K562 (cell line): ENCODE results near the gene STX19. TPM values are rescaled to one million over a fixed set of nuclear protein-coding genes. Genes with fewer than 3 reads are reported as not detected.

Experiments used
- ATAC-seq: fragments of 200-7000 bp; cut with Tn5 transposase; 3 replicates; pipeline ENCODE4 v1.9.1; 2020; ENCODE audit warnings: moderate library complexity
- BruUV-seq: library from RNA; stranded (reverse); fragments of 400-500 nt; replicated peaks from 2 replicates; lab custom pipeline; 2021; lab: Mats Ljungman, UMichigan
- CTCF ChIA-PET: fragments of 300-600 bp; formaldehyde crosslinking; extraction: SDS; loops from one replicate; lab custom pipeline; 2021; ENCODE audit warnings: low intra/inter-chr PET ratio; lab: Yijun Ruan, JAX
- POLR2A ChIA-PET: fragments of 300-600, 350-650 bp; sonication (Branson Sonifier 250); formaldehyde crosslinking; extraction: SDS; loops from one replicate; lab custom pipeline; 2021; ENCODE audit warnings: antibody characterized with exemption, inconsistent platforms; lab: Yijun Ruan, JAX
- DNase-seq, 4 experiments: peaks; one replicate each; pipeline versions ENCODE4 v3.0.0 to v3.0.0-alpha.2; 2011 to 2018; ENCODE audit warnings: low spot score in 3 of 4, mixed read lengths in 3 of 4; ENCODE audit errors: extremely low read depth in 1 of 4
- FAIRE-seq: peaks from 2 replicates; lab custom pipeline; 2011; peaks lifted over from hg19 to GRCh38; lab: Jason Lieb, UNC
- H2AFZ ChIP-seq: 2 replicates; pipeline ENCODE4 v1.6.0; 2011; ENCODE audit warnings: low read depth, low read length, control low read depth, inconsistent platforms
- H3K27ac ChIP-seq: fragments of 200-600 bp; 3 replicates; pipeline ENCODE4 v1.8.0; 2011; ENCODE audit warnings: low read depth, mild to moderate bottlenecking, control low read depth, inconsistent platforms, low read length, moderate library complexity, mixed read lengths; ENCODE audit errors: extremely low read depth
- H3K27me3 ChIP-seq, 2 experiments: fragments of 300-600 bp in 1 of 2; 2 replicates in 1 of 2; 3 replicates in 1 of 2; pipeline versions ENCODE4 v1.6.0 to v1.8.0; 2011; ENCODE audit warnings: inconsistent platforms in 2 of 2, low read length in 2 of 2, mild to moderate bottlenecking in 1 of 2, mixed read lengths in 1 of 2, moderate library complexity in 1 of 2; ENCODE audit not compliant: control insufficient read depth in 2 of 2, insufficient read depth in 2 of 2
- H3K36me3 ChIP-seq: fragments of 300-600 bp; 3 replicates; pipeline ENCODE4 v1.8.0; 2011; ENCODE audit warnings: mild to moderate bottlenecking, low read length, inconsistent platforms; ENCODE audit not compliant: control insufficient read depth, insufficient read depth
- H3K4me1 ChIP-seq, 2 experiments: fragments of 200-600 bp in 1 of 2; replicated peaks in 1 of 2; 2 replicates in 1 of 2; 3 replicates in 1 of 2; pipeline versions ENCODE4 v1.5.1 to v1.8.0; 2011; ENCODE audit warnings: inconsistent platforms in 2 of 2, low read length in 2 of 2, mild to moderate bottlenecking in 1 of 2, mixed read lengths in 1 of 2, moderate library complexity in 1 of 2; ENCODE audit not compliant: control insufficient read depth in 2 of 2, insufficient read depth in 2 of 2
- H3K4me2 ChIP-seq: 2 replicates; pipeline ENCODE4 v1.6.1; 2011; ENCODE audit warnings: low read length, control low read depth, inconsistent platforms, mixed read lengths; ENCODE audit not compliant: insufficient read depth
- H3K4me3 ChIP-seq: fragments of 200-600 bp; sonication (generic), shearing (Covaris generic); 2 replicates; pipeline ENCODE4 v1.5.1; 2016; ENCODE audit warnings: control low read depth, inconsistent platforms
- H3K79me2 ChIP-seq: fragments of 200-600 bp; 3 replicates; pipeline ENCODE4 v1.8.0; 2011; ENCODE audit warnings: low read length, inconsistent platforms; ENCODE audit not compliant: control insufficient read depth, insufficient read depth
- H3K9ac ChIP-seq, 2 experiments: 2 replicates each; pipeline versions ENCODE4 v1.6.0 to v1.6.1; 2011; ENCODE audit warnings: low read depth in 2 of 2, low read length in 2 of 2, control low read depth in 1 of 2, inconsistent platforms in 1 of 2, mild to moderate bottlenecking in 1 of 2, mixed read lengths in 1 of 2; ENCODE audit not compliant: insufficient read depth in 1 of 2
- H3K9me1 ChIP-seq: one replicate; pipeline ENCODE4 v1.6.0; 2011; ENCODE audit warnings: inconsistent platforms, mild to moderate bottlenecking, low read length, moderate library complexity; ENCODE audit not compliant: control insufficient read depth, insufficient read depth
- H3K9me3 ChIP-seq: replicated peaks from 2 replicates; pipeline ENCODE4 v1.5.1; 2011; ENCODE audit warnings: low read depth, low read length, inconsistent platforms; ENCODE audit not compliant: control insufficient read depth, insufficient read depth
- H4K20me1 ChIP-seq: replicated peaks from 2 replicates; pipeline ENCODE4 v1.6.1; 2011; ENCODE audit warnings: low read length, inconsistent platforms, mixed read lengths; ENCODE audit not compliant: control insufficient read depth, insufficient read depth
- CEBPG ChIP-seq, 3 experiments: fragments of 200-800 bp in 1 of 3; sonication (Bioruptor generic) in 1 of 3; sonication (generic) in 1 of 3; formaldehyde crosslinking in 1 of 3; IDR thresholded peaks in 2 of 3; conservative IDR thresholded peaks in 1 of 3; 2 replicates each; pipeline versions ENCODE4 v1.6.1 to v1.8.0; 2016 to 2022; ENCODE audit warnings: missing compliant biosample characterization in 2 of 3, missing genetic modification characterization in 2 of 3, mild to moderate bottlenecking in 1 of 3, missing genetic modification reagents in 1 of 3
- ESRRA ChIP-seq: fragments of 450-650 bp; IDR thresholded peaks from 2 replicates; pipeline ENCODE4 v1.6.1; 2014; ENCODE audit warnings: low read depth, mild to moderate bottlenecking, moderate library complexity, borderline replicate concordance
- ETS2 ChIP-seq: IDR thresholded peaks from 2 replicates; pipeline ENCODE4 v1.6.1; 2016; ENCODE audit warnings: borderline replicate concordance, missing genetic modification characterization, mild to moderate bottlenecking, moderate library complexity, missing compliant biosample characterization; ENCODE audit not compliant: poor library complexity, severe bottlenecking
- FOSL1 ChIP-seq: fragments of 200-800 bp; sonication (Bioruptor generic); conservative IDR thresholded peaks from 2 replicates; pipeline ENCODE4 v1.6.1; 2016; ENCODE audit warnings: missing genetic modification characterization, missing compliant biosample characterization
- NELFE ChIP-seq: IDR thresholded peaks from 2 replicates; pipeline ENCODE4 v1.6.1; 2011; ENCODE audit warnings: mild to moderate bottlenecking; ENCODE audit not compliant: insufficient read depth, insufficient read length
- NRF1 ChIP-seq, 2 experiments: fragments of 450-650 bp; IDR thresholded peaks in 1 of 2; conservative IDR thresholded peaks in 1 of 2; 2 replicates each; pipeline ENCODE4 v1.6.1; 2014; ENCODE audit warnings: mild to moderate bottlenecking in 2 of 2
- PHF21A ChIP-seq: fragments of 450-650 bp; IDR thresholded peaks from 2 replicates; pipeline ENCODE4 v1.6.1; 2017; ENCODE audit warnings: low read depth, borderline replicate concordance
- RHOXF2B ChIP-seq: fragments of 250-450 bp; sonication (Bioruptor Pico); conservative IDR thresholded peaks from 2 replicates; pipeline ENCODE4 v1.5.1; 2021
- TOE1 ChIP-seq, 2 experiments: fragments of 450-650 bp in 1 of 2; sonication (generic) in 1 of 2; formaldehyde crosslinking in 1 of 2; IDR thresholded peaks; 2 replicates each; pipeline versions ENCODE4 v1.7.1 to v1.8.0; 2016 to 2022; ENCODE audit warnings: borderline replicate concordance in 2 of 2, mild to moderate bottlenecking in 2 of 2, antibody characterized with exemption in 1 of 2, inconsistent platforms in 1 of 2, low read depth in 1 of 2, missing genetic modification reagents in 1 of 2, moderate library complexity in 1 of 2
- TSC22D4 ChIP-seq: fragments of 450-650 bp; IDR thresholded peaks from 2 replicates; pipeline ENCODE4 v1.6.1; 2016; ENCODE audit warnings: missing genetic modification characterization, missing biosample characterization, control low read depth
- ZKSCAN8 ChIP-seq: fragments of 200-800 bp; sonication (Bioruptor generic); IDR thresholded peaks from 2 replicates; pipeline ENCODE4 v1.6.1; 2016; ENCODE audit warnings: missing genetic modification characterization, missing compliant biosample characterization
- ZNF12 ChIP-seq: sonication (generic); formaldehyde crosslinking; IDR thresholded peaks from 2 replicates; pipeline ENCODE4 v1.4.0; 2020; ENCODE audit warnings: mild to moderate bottlenecking, missing genetic modification reagents
- ZNF311 ChIP-seq: fragments of 250-450 bp; sonication (Bioruptor Pico); IDR thresholded peaks from 2 replicates; pipeline ENCODE4 v1.4.0; 2020; ENCODE audit warnings: mild to moderate bottlenecking, moderate library complexity
- WGBS: fragments of 100-300 bp; shearing (Covaris generic); methylation state at CpG from one replicate; pipeline ENCODE4 v1.1.6; 2016; ENCODE audit warnings: low coverage, mixed read lengths; ENCODE audit not compliant: insufficient coverage; ENCODE audit errors: missing lambda C conversion rate; 5-methylcytosine and 5-hydroxymethylcytosine counted together
- in situ Hi-C: fragments of 300-500 bp; cut with MboI; formaldehyde crosslinking; loops from 4 replicates; pipeline ENCODE4 v1.15.0; 2018; ENCODE audit warnings: inconsistent platforms, mixed read lengths
- intact Hi-C: fragments of 100-400 bp; cut with micrococcal nuclease; formaldehyde crosslinking; loops from 2 replicates; pipeline ENCODE4 v1.14.2; 2022
- polyA plus RNA-seq, 8 experiments: library from polyadenylated mRNA; depleted of rRNA in 4 of 8; stranded (reverse) in 5 of 8; unstranded in 3 of 8; fragments of >200 nt; fragmentation: Nextera tagmentation in 2 of 8; fragmentation: Illumina TruSeq in 1 of 8; extraction: Ambion mirVana in 2 of 8; extraction: Trizol in 1 of 8; gene quantifications; 2 replicates each; pipeline versions ENCODE4 v1.2.1 to v1.2.3, GENCODE V29; 2011 to 2014; ENCODE audit warnings: inconsistent platforms in 1 of 8, missing spikeins in 1 of 8
- total RNA-seq, 7 experiments: library from RNA; depleted of rRNA in 6 of 7; stranded (reverse); fragments of >200 nt in 6 of 7; fragmentation: Illumina TruSeq in 2 of 7; extraction: Trizol in 2 of 7; gene quantifications; 2 replicates each; pipeline versions ENCODE4 v1.2.1 to v1.2.3, GENCODE V29; 2011 to 2021; ENCODE audit warnings: low replicate concordance in 1 of 7

The STX19 gene
- total and polyA plus RNA-seq, 9 of the 15 experiments (the other 6 are each of a cell fraction or from before 2014, with no cell fraction given) = 0.04 TPM; not detected in 8

GRCh38 chr3:94012185-94012584 is 16.2 kb downstream of the STX19 start:
- Histone ChIP-seq H3K27me3 (no peaks in the 10 kb centered on the region), H3K4me2 (no peak overlapping the region), H2AFZ (no peak overlapping the region), H3K79me2 (no peaks in the 10 kb centered on the region), H3K4me1 (no peaks in the 10 kb centered on the region), H3K36me3 (0 out of 3 replicates have a peak, but pooled peaks cover 4% of the 10 kb centered on the region), H3K27ac (no peak overlapping the region), H3K9ac (no peak overlapping the region), H4K20me1 (no peaks in the 10 kb centered on the region)
- 88% methylated on average over 1 of the region's 1 CpG for WGBS
- ATAC-seq = no peak
- CTCF ChIA-PET = no interaction called here
- in situ Hi-C loops = no loop called here
- intact Hi-C loops = no loop called here
- no peak for FAIRE-seq
- TF ChIP-seq TOE1 (IDR thresholded peaks at IDR 0.05; ENCODE audit: borderline replicate concordance) (no peak), TOE1 (CRISPR knock-in tag; IDR thresholded peaks at IDR 0.05; ENCODE audit: borderline replicate concordance, low read depth) (no peak), ZKSCAN8 (no peak), RHOXF2B (CRISPR knock-in tag) (no peak), PHF21A (no peak), NELFE (no peak), NRF1 (conservative IDR thresholded peaks at IDR 0.05 in 1 of 2, IDR thresholded peaks at IDR 0.05 in 1 of 2) (no peak), ETS2 (no peak), FOSL1 (tag) (no peak), TSC22D4 (no peak), CEBPG (CRISPR knock-in tag; IDR thresholded peaks at IDR 0.05) (no peak), CEBPG (tag; conservative IDR thresholded peaks at IDR 0.05 in 1 of 2, IDR thresholded peaks at IDR 0.05 in 1 of 2) (no peak), ZNF12 (no peak), ESRRA (no peak), ZNF311 (no peak)
- TF ChIP-seq, all 486 proteins: peak for 0
- no TSS peak for BruUV-seq
- no peak for DNase-seq
- H3K9me3 ChIP-seq = no peaks in the 10 kb centered on the region
- POLR2A ChIA-PET = no interaction called here
- H3K4me3 ChIP-seq = no peak overlapping the region
- no peaks in the 10 kb centered on the region for H3K9me1 ChIP-seq
